GM19023 (cell line): ENCODE results near the gene METRNL.
"Not testable (repeated sequence)": the region's sequence is repeated elsewhere in the genome, so short reads cannot be mapped to it uniquely, and the experiment has no call there.

ENCODE experiments used
- ATAC-seq: cut with Tn5 transposase; IDR thresholded peaks from one replicate; pipeline ENCODE4 v1.9.1; 2021; ENCODE audit warnings: mild to moderate bottlenecking, moderate library complexity; ENCODE audit not compliant: unreplicated experiment

METRNL gene

DNA sequence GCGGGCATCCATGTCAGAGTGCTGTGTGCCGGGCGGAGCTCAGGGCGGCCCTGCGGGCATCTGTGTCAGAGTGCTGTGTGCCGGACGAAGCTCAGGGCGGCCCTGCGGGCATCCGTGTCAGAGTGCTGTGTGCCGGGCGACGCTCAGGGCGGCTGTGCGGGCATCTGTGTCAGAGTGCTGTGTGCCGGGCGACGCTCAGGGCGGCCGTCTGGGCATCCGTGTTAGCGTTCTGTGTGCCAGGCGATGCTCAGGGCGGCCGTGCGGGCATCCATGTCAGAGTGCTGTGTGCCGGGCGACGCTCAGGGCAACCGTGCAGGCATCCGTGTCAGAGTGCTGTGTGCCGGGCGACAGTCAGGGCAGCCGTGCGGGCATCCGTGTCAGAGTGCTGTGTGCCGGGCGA lies 55.0 kb downstream of the METRNL start:
- not testable (repeated sequence) for ATAC-seq

DNA sequence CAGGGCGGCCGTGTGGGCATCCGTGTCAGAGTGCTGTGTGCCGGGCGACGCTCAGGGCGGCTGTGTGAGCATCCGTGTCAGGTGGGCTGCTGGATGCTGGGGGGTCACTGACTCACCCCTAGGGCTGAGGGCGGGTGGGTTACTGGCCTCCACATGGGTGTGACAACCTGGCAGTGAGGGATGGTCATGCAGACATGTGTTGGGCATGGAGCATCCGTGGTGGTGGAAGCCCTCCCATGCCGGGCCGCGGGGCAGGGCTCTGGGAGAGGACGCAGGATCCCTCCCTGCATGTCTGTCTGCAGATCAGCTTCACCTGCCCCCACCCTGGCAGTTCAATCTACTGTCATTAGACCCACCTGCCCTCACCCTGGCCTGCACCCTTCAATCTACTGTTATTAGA lies 56.3 kb downstream of the METRNL start:
- ATAC-seq, result no peak

DNA sequence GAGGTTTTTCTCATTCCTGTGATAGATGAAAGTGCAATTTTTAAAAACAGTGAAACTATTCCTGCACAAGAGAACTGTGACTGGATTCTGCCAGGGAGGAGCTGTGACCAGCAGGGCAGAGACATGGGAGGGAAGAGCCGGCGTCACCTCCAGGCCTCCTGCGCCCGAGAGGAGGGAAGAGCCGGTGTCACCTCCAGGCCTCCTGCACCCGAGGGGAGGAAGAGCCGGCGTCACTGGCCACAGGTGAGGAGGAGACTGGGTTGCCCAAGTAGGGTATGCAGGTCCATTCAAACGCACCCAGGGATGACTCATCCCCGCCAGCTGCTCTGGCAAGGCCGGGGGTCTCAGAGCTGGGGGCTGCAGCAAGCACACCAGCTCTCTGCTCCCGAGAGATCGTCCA lies 56.7 kb downstream of the METRNL start:
- no peak for ATAC-seq

DNA sequence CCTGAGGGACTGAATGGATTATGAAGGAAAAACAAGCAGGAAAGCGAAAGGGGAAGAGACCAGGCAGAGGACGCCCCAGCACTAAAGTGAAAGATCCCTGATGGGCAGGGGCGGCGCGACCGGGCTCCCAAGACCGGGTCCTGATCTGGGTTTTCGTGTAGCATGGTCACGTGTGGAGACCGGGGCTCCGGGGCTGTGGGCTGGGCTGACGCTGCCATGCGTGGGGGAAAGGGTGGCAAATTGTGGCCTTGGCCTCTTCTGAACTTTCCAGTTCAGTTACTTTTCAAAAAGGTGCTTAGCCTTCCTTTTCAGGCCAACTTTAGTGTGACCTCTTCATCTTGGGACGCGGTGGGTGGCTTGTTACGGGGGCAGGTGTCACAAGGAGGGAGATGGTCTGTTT lies 57.5 kb downstream of the METRNL start:
- ATAC-seq, result no peak

- no peak for ATAC-seq
These were observed 58.1 kb downstream of the METRNL start for GRCh38 chr17:83137523-83137922.

GRCh38 chr17:83138820-83139219 lies 59.4 kb downstream of the METRNL start:
- no peak for ATAC-seq

- ATAC-seq, result not testable (repeated sequence)
These were observed 60.3 kb downstream of the METRNL start for GRCh38 chr17:83139541-83140248.

DNA sequence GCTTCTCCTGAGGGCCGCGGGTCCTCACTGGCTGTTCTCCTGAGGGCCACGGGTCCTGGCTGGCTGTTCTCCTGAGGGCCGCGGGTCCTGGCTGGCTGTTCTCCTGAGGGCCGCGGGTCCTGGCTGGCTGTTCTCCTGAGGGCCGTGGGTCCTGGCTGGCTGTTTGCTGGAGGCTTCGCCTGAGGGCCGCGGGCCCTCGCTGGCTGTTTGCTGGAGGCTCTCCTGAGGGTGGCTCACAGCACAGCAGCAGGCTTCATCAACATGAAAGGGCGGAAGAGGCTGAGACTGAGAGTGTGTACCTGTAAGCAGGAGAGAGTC lies 60.8 kb downstream of the METRNL start:
- ATAC-seq, result not testable (repeated sequence)

- no peak for ATAC-seq
These were observed 63.2 kb downstream of the METRNL start for GRCh38 chr17:83142619-83143018.

DNA sequence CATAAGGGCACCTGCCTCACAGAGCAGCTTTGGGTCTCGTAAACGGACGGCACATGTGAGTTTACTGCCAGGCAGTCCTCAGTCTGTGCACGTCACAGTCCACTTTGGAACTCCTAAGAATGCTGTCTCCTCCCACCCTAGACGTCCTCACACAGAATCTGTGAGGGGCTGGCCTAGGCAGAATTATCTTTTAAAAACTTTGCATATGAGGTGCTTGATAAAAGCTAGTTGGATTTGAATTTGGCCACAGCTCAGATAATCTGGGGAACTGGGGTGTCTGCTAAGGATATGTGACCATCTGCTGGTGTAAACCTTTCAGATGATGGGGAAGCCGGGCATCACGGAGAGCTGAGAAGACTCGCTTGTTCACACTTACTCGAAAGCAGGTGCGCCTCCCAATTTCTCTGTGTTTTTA lies 64.4 kb downstream of the METRNL start:
- ATAC-seq, result no peak
